Measurements from ENCODE around the gene KLHL35.

GRCh38 chr11:75374646-75375045 is 58.4 kb downstream of the KLHL35 start:
- TF ChIP-seq CTCF (IDR thresholded peaks at IDR 0.05) (no peak), POLR2A (IDR thresholded peaks at IDR 0.05; ENCODE audit: low read depth) (no peak)
